ENCODE measurements around the gene PLXNA4.

Gene PLXNA4

GRCh38 chr7:132292803-132293202, 283.5 kb downstream of the PLXNA4 start:
- DNase-seq (ENCODE audit: extremely low spot score) = no peak
- ChIA-PET POLR2A (no interaction called here), CTCF (no interaction called here)
- no peak for TF ChIP-seq CTCF (IDR thresholded peaks at IDR 0.05; ENCODE audit: control extremely low read depth, extremely low read depth, low read depth, missing control alignments)

DNA sequence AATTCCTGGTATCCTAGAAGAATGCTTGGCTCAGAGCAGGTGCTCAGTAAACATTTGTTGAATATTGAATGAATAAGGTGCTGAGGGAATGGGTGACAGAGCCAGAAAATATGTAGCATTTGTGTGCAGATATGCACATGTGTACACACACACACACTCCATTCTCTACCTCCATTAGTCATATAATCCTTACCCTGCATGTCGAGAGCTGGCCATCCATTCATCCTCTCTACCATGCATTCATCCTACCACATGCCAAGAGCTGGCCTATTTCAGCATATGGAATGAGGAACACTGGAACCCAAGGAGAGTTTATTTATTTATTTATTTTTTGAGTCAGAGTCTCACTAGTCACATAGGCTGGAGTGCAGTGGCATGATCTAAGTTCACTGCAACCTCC, 284.8 kb downstream of the PLXNA4 start:
- no peak for DNase-seq (ENCODE audit: extremely low spot score)
- ChIA-PET CTCF (no interaction called here), POLR2A (no interaction called here)
- no peak for TF ChIP-seq CTCF (IDR thresholded peaks at IDR 0.05; ENCODE audit: control extremely low read depth, extremely low read depth, low read depth, missing control alignments)

DNA sequence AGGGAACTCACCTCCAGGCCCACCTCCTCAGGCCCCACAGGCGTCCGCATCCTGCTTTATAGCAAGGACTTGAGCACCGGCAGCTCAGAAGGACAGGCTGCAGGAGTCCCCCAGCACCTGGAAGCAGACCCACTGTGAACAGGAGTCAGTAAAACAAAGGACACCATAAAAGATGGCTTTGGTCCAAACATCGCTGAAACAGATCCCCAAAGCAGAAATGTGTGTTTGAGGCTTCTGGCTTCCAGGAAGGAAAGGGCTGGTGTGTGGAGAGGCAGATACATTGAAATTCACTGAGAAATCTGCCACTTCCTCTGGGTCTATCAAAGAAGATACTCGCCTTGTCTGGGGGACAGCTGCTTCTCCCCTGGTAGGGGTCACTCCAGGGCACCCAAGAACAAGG, 286.2 kb downstream of the PLXNA4 start:
- no peak for DNase-seq (ENCODE audit: extremely low spot score)
- ChIA-PET POLR2A (no interaction called here), CTCF (no interaction called here)
- no peak for TF ChIP-seq CTCF (IDR thresholded peaks at IDR 0.05; ENCODE audit: control extremely low read depth, extremely low read depth, low read depth, missing control alignments)

- ChIA-PET CTCF (no interaction called here), POLR2A (no interaction called here)
- DNase-seq (ENCODE audit: extremely low spot score) = no peak
- no peak for TF ChIP-seq CTCF (IDR thresholded peaks at IDR 0.05; ENCODE audit: control extremely low read depth, extremely low read depth, low read depth, missing control alignments)
Observed at GRCh38 chr7:132286836-132287235, 289.4 kb downstream of the PLXNA4 start.

GRCh38 chr7:132280335-132280734, 295.9 kb downstream of the PLXNA4 start:
- TF ChIP-seq CTCF (IDR thresholded peaks at IDR 0.05; ENCODE audit: control extremely low read depth, extremely low read depth, low read depth, missing control alignments) = no peak
- POLR2A ChIA-PET = no interaction called here
- no peak for DNase-seq (ENCODE audit: extremely low spot score)
- CTCF ChIA-PET = no interaction called here

- DNase-seq (ENCODE audit: extremely low spot score) = no peak
- TF ChIP-seq CTCF (IDR thresholded peaks at IDR 0.05; ENCODE audit: control extremely low read depth, extremely low read depth, low read depth, missing control alignments) = no peak
- ChIA-PET CTCF (no interaction called here), POLR2A (no interaction called here)
Observed at GRCh38 chr7:132279718-132280117, 296.6 kb downstream of the PLXNA4 start.
